ENCODE results near the gene DGKG. TPM values are rescaled to one million over a fixed set of nuclear protein-coding genes. Genes with fewer than 3 reads are reported as not detected.

Gene DGKG
- total and polyA plus RNA-seq, 10 of the 15 experiments (the other 5 are each of a cell fraction or from before 2014, with no cell fraction given) = 0.39 to 6.2 (median 4.7) TPM

GRCh38 chr3:186225603-186226002, 136.4 kb downstream of the DGKG start (continued):
- TF ChIP-seq CEBPZ (IDR thresholded peaks at IDR 0.05; ENCODE audit: low read depth, low read length) (no peak), RAD21 (IDR thresholded peaks at IDR 0.05; ENCODE audit: insufficient read depth, low read depth, low read length) (no peak), GATAD2B (conservative IDR thresholded peaks at IDR 0.05; ENCODE audit: low read depth) (no peak), STAT3 (IDR thresholded peaks at IDR 0.05; ENCODE audit: low read depth, low read length) (no peak), RFX5 (IDR thresholded peaks at IDR 0.05; ENCODE audit: low read depth, low read length) (no peak), CEBPB (IDR thresholded peaks at IDR 0.05; ENCODE audit: borderline replicate concordance in 1 of 2, low read depth in 2 of 2, low read length in 2 of 2) (0 out of 4 replicates have a peak, but pooled peaks of 1 of the 2 experiments have one; percentile 26), IRF4 (IDR thresholded peaks at IDR 0.05; ENCODE audit: low read depth, low read length) (peak; percentile 43; the same call in 1 of the 2 replicates), E2F4 (IDR thresholded peaks at IDR 0.05; ENCODE audit: low read depth, low read length) (no peak), ZNF274 (IDR thresholded peaks at IDR 0.05; ENCODE audit: insufficient read depth, insufficient read length) (no peak), CREM (IDR thresholded peaks at IDR 0.05; ENCODE audit: low read depth) (peak; percentile 85), RUNX3 (IDR thresholded peaks at IDR 0.05; ENCODE audit: low read length) (peak; percentile 90), HDGF (IDR thresholded peaks at IDR 0.05) (no peak), NFIC (IDR thresholded peaks at IDR 0.05; ENCODE audit: low read depth, low read length) (peak; percentile 94), HSF1 (IDR thresholded peaks at IDR 0.05; ENCODE audit: low read depth, low read length) (no peak), POLR2A (IDR thresholded peaks at IDR 0.05; ENCODE audit: low read depth, low read length) (no peak), ZNF687 (IDR thresholded peaks at IDR 0.05) (no peak), ELK1 (IDR thresholded peaks at IDR 0.05; ENCODE audit: low read depth, low read length) (no peak), MYB (IDR thresholded peaks at IDR 0.05; ENCODE audit: borderline replicate concordance, low read depth, low read length) (no peak), STAT1 (conservative IDR thresholded peaks at IDR 0.05) (no peak), FOS (IDR thresholded peaks at IDR 0.05; ENCODE audit: borderline replicate concordance, extremely low read depth, insufficient read length) (no peak), CREB1 (IDR thresholded peaks at IDR 0.05; ENCODE audit: low read depth) (peak; percentile 56), WRNIP1 (IDR thresholded peaks at IDR 0.05; ENCODE audit: borderline replicate concordance, low read depth, low read length) (no peak)
